B cell (primary cell): ENCODE measurements around the gene DUSP23. TPM values are rescaled to one million over a fixed set of nuclear protein-coding genes. Genes with fewer than 3 reads are reported as not detected.

ENCODE experiments used
- ATAC-seq: fragments of 200-7000 bp; cut with Tn5 transposase; one replicate; pipeline ENCODE4 v1.10.0; 2021; ENCODE audit warnings: low read depth, mild to moderate bottlenecking, moderate number of reproducible peaks, moderate library complexity
- CTCF ChIA-PET: fragments of 350-600 bp; sonication (Branson Sonifier 250); formaldehyde crosslinking; loops from one replicate; lab custom pipeline; 2021; ENCODE audit warnings: antibody characterized with exemption, inconsistent platforms; lab: Charles Lee
- POLR2A ChIA-PET: fragments of 350-600 bp; sonication (Branson Sonifier 250); formaldehyde crosslinking; loops from one replicate; lab custom pipeline; 2021; ENCODE audit warnings: antibody characterized with exemption; lab: Charles Lee
- DNase-seq: peaks from one replicate; pipeline ENCODE4 v3.0.0; 2013
- H2AFZ ChIP-seq: 2 replicates; pipeline ENCODE4 v1.6.1; 2012; ENCODE audit warnings: mild to moderate bottlenecking, low read depth, low read length; ENCODE audit not compliant: insufficient read depth, poor library complexity, severe bottlenecking
- H3K27ac ChIP-seq, 2 donors: 1 replicate in 1 of 2; 2 replicates in 1 of 2; pipeline ENCODE4 v1.5.1; 2012 to 2013; ENCODE audit warnings: low read length in 2 of 2, mild to moderate bottlenecking in 2 of 2, moderate library complexity in 1 of 2
- H3K27me3 ChIP-seq, 4 experiments: fragments of 200-600 bp in 1 of 4; sonication (generic) in 1 of 4; replicated peaks in 1 of 4; 1 replicate in 2 of 4; 2 replicates in 2 of 4; pipeline versions ENCODE4 v1.6.1 to v1.7.0; 2013 to 2016; ENCODE audit warnings: low read length in 3 of 4, mild to moderate bottlenecking in 2 of 4, mixed read lengths in 1 of 4, moderate library complexity in 1 of 4; ENCODE audit not compliant: insufficient read depth in 4 of 4, control insufficient read depth in 3 of 4; ENCODE audit errors: control extremely low read depth in 1 of 4
- H3K36me3 ChIP-seq, 2 experiments: replicated peaks in 1 of 2; 1 replicate in 1 of 2; 2 replicates in 1 of 2; pipeline versions ENCODE4 v1.6.1 to v1.7.1; 2013; ENCODE audit warnings: low read length in 1 of 2; ENCODE audit not compliant: insufficient read depth in 2 of 2, control insufficient read depth in 1 of 2; ENCODE audit errors: control extremely low read depth in 1 of 2, extremely low read depth in 1 of 2
- H3K4me1 ChIP-seq, 2 donors: fragments of 200-600 bp in 1 of 2; sonication (generic) in 1 of 2; 1 replicate in 1 of 2; 2 replicates in 1 of 2; pipeline versions ENCODE4 v1.5.1 to v1.6.1; 2013 to 2017; ENCODE audit warnings: low read length in 2 of 2; ENCODE audit not compliant: control insufficient read depth in 2 of 2, insufficient read depth in 2 of 2
- H3K4me2 ChIP-seq: replicated peaks from 2 replicates; pipeline ENCODE3; 2012; ENCODE audit warnings: mild to moderate bottlenecking, low read depth, low read length; ENCODE audit not compliant: poor library complexity, severe bottlenecking
- H3K4me3 ChIP-seq, 5 experiments: fragments of 200-600 bp in 1 of 5; sonication (generic) in 1 of 5; 1 replicate in 3 of 5; 2 replicates in 2 of 5; pipeline versions ENCODE4 v1.5.1 to v1.7.0; 2011 to 2016; ENCODE audit warnings: low read length in 4 of 5, mild to moderate bottlenecking in 4 of 5, low read depth in 2 of 5, control low read depth in 1 of 5, moderate library complexity in 1 of 5; ENCODE audit not compliant: insufficient read depth in 1 of 5; ENCODE audit errors: control extremely low read depth in 1 of 5, extremely low read depth in 1 of 5
- H3K79me2 ChIP-seq: fragments of 200-600 bp; sonication (generic); one replicate; pipeline ENCODE4 v1.6.0; 2016; ENCODE audit warnings: low read length; ENCODE audit not compliant: control insufficient read depth, insufficient read depth
- H3K9ac ChIP-seq: fragments of 200-600 bp; sonication (generic); 2 replicates; pipeline ENCODE4 v1.6.1; 2017; ENCODE audit warnings: mild to moderate bottlenecking, low read length, moderate library complexity
- H3K9me3 ChIP-seq, 3 donors: one replicate each; pipeline versions ENCODE4 v1.6.1 to v1.7.1; 2013; ENCODE audit warnings: low read length in 2 of 3; ENCODE audit not compliant: control insufficient read depth in 2 of 3, insufficient read depth in 1 of 3; ENCODE audit errors: control extremely low read depth in 1 of 3
- H4K20me1 ChIP-seq: 2 replicates; pipeline ENCODE4 v1.6.0; 2012; ENCODE audit warnings: mild to moderate bottlenecking, low read length; ENCODE audit not compliant: insufficient read depth, control insufficient read depth, poor library complexity, severe bottlenecking
- H3K27ac Mint-ChIP-seq: one replicate; pipeline ENCODE4 v1.8.0; 2021; ENCODE audit warnings: mixed read lengths
- H3K27me3 Mint-ChIP-seq: one replicate; pipeline ENCODE4 v1.8.0; 2021; ENCODE audit warnings: mixed read lengths
- H3K4me1 Mint-ChIP-seq: one replicate; pipeline ENCODE4 v1.8.0; 2021; ENCODE audit warnings: mixed read lengths
- H3K4me3 Mint-ChIP-seq: one replicate; pipeline ENCODE4 v1.8.0; 2021; ENCODE audit warnings: mixed read lengths
- H3K9me3 Mint-ChIP-seq: one replicate; pipeline ENCODE4 v1.8.0; 2022; ENCODE audit warnings: mixed read lengths; ENCODE audit not compliant: insufficient read depth
- CTCF ChIP-seq: fragments of 200-600 bp; IDR thresholded peaks from one replicate; pipeline ENCODE4 v1.8.0; 2022; ENCODE audit warnings: antibody characterized with exemption, mild to moderate bottlenecking
- EZH2 ChIP-seq: IDR thresholded peaks from 2 replicates; pipeline ENCODE4 v1.6.1; 2012; ENCODE audit warnings: borderline replicate concordance, low read depth, mild to moderate bottlenecking, moderate library complexity, low read length; ENCODE audit not compliant: insufficient read depth, poor library complexity, severe bottlenecking
- whole genome bisulfite sequencing: methylation state at CpG from one replicate; pipeline ENCODE4 v1.1.5; 2013; ENCODE audit warnings: missing lambda C conversion rate; ENCODE audit not compliant: insufficient coverage; 5-methylcytosine and 5-hydroxymethylcytosine counted together
- intact Hi-C: fragments of 100-400 bp; cut with micrococcal nuclease; formaldehyde crosslinking; loops from one replicate; pipeline ENCODE4 v1.10.0; 2022
- polyA minus RNA-seq: library from RNA; depleted of rRNA, polyadenylated mRNA; stranded (reverse); fragments of >200 nt; gene quantifications from 2 replicates; pipeline ENCODE4 v1.2.3, GENCODE V29; 2012
- polyA plus RNA-seq: library from polyadenylated mRNA; depleted of rRNA; stranded (reverse); fragments of >200 nt; gene quantifications from 2 replicates; pipeline ENCODE4 v1.2.3, GENCODE V29; 2012
- total RNA-seq, 2 donors: library from RNA; stranded (reverse); fragments of 120-200 nt in 1 of 2; gene quantifications; 1 replicate in 1 of 2; 2 replicates in 1 of 2; pipeline versions ENCODE4 v1.2.3 to v1.2.4, GENCODE V29; 2013 to 2022

Gene DUSP23
- total RNA-seq (9.5 and 9.6 TPM in 2 replicates), polyA plus RNA-seq (10.5 and 15.8 TPM in 2 replicates), polyA minus RNA-seq (14.3 and 16.1 TPM in 2 replicates)
- total RNA-seq (2013) = 9.2 TPM

- Mint-ChIP-seq H3K4me1 (peaks cover 9% of the 10 kb centered on the region), H3K9me3 (no peaks in the 10 kb centered on the region), H3K27me3 (peaks cover 2% of the 10 kb centered on the region), H3K4me3 (peak within 1 kb of the TSS; percentile 92), H3K27ac (peak within 1 kb of the TSS; percentile 90)
- DNase-seq (peak; percentile 96), ATAC-seq (peak; percentile 97)
- Histone ChIP-seq H2AFZ (peak within 1 kb of the TSS; percentile 98), H3K27ac (peak within 1 kb of the TSS in 1 of 2 donors; percentile 53), H3K9me3 (no peaks in the 10 kb centered on the region), H3K4me3 (peak within 1 kb of the TSS; percentile 65 to 74 (median 71)), H3K9ac (peak within 1 kb of the TSS; percentile 78), H4K20me1 (no peaks in the 10 kb centered on the region), H3K36me3 (no peaks in the 10 kb centered on the region), H3K4me2 (peak within 1 kb of the TSS; percentile 90), H3K27me3 (peaks cover 0 to 4% (median 0%) of the 10 kb centered on the region in 4 experiments), H3K79me2 (no peaks in the 10 kb centered on the region), H3K4me1 (peaks cover 13 to 15% of the 10 kb centered on the region in 2 donors)
- intact Hi-C loops = loop anchor here (1.0 to 2.0 kb wide), 7 partner anchors 18 to 318 kb away; partner anchors contain the start of genes IGSF8, IGSF9 and TAGLN2
- WGBS = 3% methylated on average over 88 of the region's 88 CpGs
- TF ChIP-seq CTCF = peak; percentile 78
- no peak for TF ChIP-seq EZH2
- CTCF ChIA-PET = interaction anchor here (0.7 to 3.6 kb wide), 11 partner anchors 9 to 250 kb away, joined by 3 to 21 read pairs (median 7); partner anchors contain the start of genes FCRL6 and PIGM
- POLR2A ChIA-PET = interaction anchor here (1.8 kb wide), 1 partner anchor 109 kb away, joined by 6 read pairs; no protein-coding TSS in a partner anchor
Measured at GRCh38 chr1:159780583-159781582, at the start of gene DUSP23. DUSP23 (plus strand) TSS chr1:159780962; CDS start chr1:159781101, 139 bp downstream.
